A673 (cell line): ENCODE measurements around the gene PRIMA1.

Experiments used
- EZH2 ChIP-seq: fragments of 200-600 bp; sonication (generic); IDR thresholded peaks from 2 replicates; pipeline ENCODE4 v1.6.1; 2017; ENCODE audit warnings: borderline replicate concordance, low read depth, mild to moderate bottlenecking, mixed read lengths, antibody characterized with exemption, low read length; ENCODE audit not compliant: poor library complexity, severe bottlenecking
- TF ChIP-seq, protein P1 (sequence below): fragments of 300-800, 200-600 bp; sonication (generic); conservative IDR thresholded peaks from 2 replicates; pipeline ENCODE4 v1.5.1; 2017; ENCODE audit warnings: low read depth, mild to moderate bottlenecking, antibody characterized with exemption, low read length, moderate library complexity, mixed read lengths

DNA sequence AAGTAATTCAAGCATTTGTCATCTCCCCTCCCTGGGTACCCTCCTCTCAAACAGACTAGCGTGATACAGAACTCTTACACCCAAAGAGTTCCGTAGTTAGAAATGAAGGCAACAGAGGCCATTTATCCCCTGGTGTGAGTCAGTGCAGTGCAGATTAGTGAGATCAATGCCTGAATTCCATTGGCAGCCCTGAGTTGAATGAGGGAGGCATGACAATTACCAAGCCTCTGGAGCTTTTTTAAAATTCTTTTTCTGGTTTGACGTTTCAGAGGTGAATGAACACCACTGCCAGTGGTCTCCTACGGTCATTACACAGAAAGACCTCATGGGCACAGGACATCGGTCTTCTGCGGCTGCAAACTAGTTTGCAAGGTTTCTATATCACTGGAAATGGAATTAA lies 94.4 kb downstream of the PRIMA1 start:
- TF ChIP-seq, protein P1, sequence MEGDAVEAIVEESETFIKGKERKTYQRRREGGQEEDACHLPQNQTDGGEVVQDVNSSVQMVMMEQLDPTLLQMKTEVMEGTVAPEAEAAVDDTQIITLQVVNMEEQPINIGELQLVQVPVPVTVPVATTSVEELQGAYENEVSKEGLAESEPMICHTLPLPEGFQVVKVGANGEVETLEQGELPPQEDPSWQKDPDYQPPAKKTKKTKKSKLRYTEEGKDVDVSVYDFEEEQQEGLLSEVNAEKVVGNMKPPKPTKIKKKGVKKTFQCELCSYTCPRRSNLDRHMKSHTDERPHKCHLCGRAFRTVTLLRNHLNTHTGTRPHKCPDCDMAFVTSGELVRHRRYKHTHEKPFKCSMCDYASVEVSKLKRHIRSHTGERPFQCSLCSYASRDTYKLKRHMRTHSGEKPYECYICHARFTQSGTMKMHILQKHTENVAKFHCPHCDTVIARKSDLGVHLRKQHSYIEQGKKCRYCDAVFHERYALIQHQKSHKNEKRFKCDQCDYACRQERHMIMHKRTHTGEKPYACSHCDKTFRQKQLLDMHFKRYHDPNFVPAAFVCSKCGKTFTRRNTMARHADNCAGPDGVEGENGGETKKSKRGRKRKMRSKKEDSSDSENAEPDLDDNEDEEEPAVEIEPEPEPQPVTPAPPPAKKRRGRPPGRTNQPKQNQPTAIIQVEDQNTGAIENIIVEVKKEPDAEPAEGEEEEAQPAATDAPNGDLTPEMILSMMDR = no peak
- TF ChIP-seq EZH2 = no peak
